Measurements from ENCODE around the gene STK11. TPM values are rescaled to one million over a fixed set of nuclear protein-coding genes. Genes with fewer than 3 reads are reported as not detected.
A peak's percentile ranks its signal among the peaks of the same experiment; 100 is the strongest.
"Not testable (repeated sequence)": the region's sequence is repeated elsewhere in the genome, so short reads cannot be mapped to it uniquely, and the experiment has no call there.

The STK11 gene
- total and polyA plus RNA-seq, 5 donors from 2014 or later = 11.9 to 71.4 (median 22.0) TPM

GRCh38 chr19:1208830-1209229 is 3.3 kb downstream of the STK11 start:
- peak overlapping the region; percentile 44 to 63 (median 54) for H3K4me3 Mint-ChIP-seq
- ATAC-seq (ENCODE audit: low read depth in 2 of 2); H3K27me3 ChIP-seq (ENCODE audit: control insufficient read depth, insufficient read depth, low read length); H3K27me3 Mint-ChIP-seq; H3K4me3 ChIP-seq (ENCODE audit: low read depth, low read length); H3K36me3 ChIP-seq (ENCODE audit: control insufficient read depth, insufficient read depth, low read length); H3K27ac Mint-ChIP-seq; H3K27ac ChIP-seq (ENCODE audit: insufficient read depth, low read length, poor library complexity, severe bottlenecking); DNase-seq; H3K9me3 Mint-ChIP-seq; H3K9me3 ChIP-seq (ENCODE audit: control insufficient read depth in 2 of 2, low read length in 2 of 2); H3K36me3 Mint-ChIP-seq: not testable (repeated sequence)
- H3K4me1 ChIP-seq (ENCODE audit: control insufficient read depth, insufficient read depth, low read length, poor library complexity, severe bottlenecking) = peaks cover 66% of the 10 kb centered on the region
- H3K4me1 Mint-ChIP-seq = peaks cover 3 to 47% (median 12%) of the 10 kb centered on the region in 4 donors

GRCh38 chr19:1210227-1210538 is 4.6 kb downstream of the STK11 start:
- H3K9me3 ChIP-seq (ENCODE audit: control insufficient read depth in 2 of 2, low read length in 2 of 2) = no peaks in the 10 kb centered on the region
- H3K36me3 Mint-ChIP-seq = peaks cover 11% of the 10 kb centered on the region
- H3K4me1 ChIP-seq (ENCODE audit: control insufficient read depth, insufficient read depth, low read length, poor library complexity, severe bottlenecking) = peaks cover 69% of the 10 kb centered on the region
- no peak overlapping the region for H3K27ac ChIP-seq (ENCODE audit: insufficient read depth, low read length, poor library complexity, severe bottlenecking)
- peaks cover 6 to 51% (median 16%) of the 10 kb centered on the region in 4 donors for H3K4me1 Mint-ChIP-seq
- peak overlapping the region in 1 of 3 donors; percentile 88 for H3K27ac Mint-ChIP-seq
- H3K4me3 ChIP-seq (ENCODE audit: low read depth, low read length) = no peak overlapping the region
- no peak for DNase-seq
- H3K27me3 Mint-ChIP-seq = peaks cover 4% of the 10 kb centered on the region
- no peak for ATAC-seq (ENCODE audit: low read depth in 2 of 2)
- H3K36me3 ChIP-seq (ENCODE audit: control insufficient read depth, insufficient read depth, low read length) = peaks cover 3% of the 10 kb centered on the region
- peak overlapping the region in 3 of 4 donors; percentile 50 to 64 (median 58) for H3K4me3 Mint-ChIP-seq
- no peaks in the 10 kb centered on the region for H3K9me3 Mint-ChIP-seq
- H3K27me3 ChIP-seq (ENCODE audit: control insufficient read depth, insufficient read depth, low read length) = no peaks in the 10 kb centered on the region

GRCh38 chr19:1211494-1212234 is 6.1 kb downstream of the STK11 start:
- H3K9me3 ChIP-seq (ENCODE audit: control insufficient read depth in 2 of 2, low read length in 2 of 2) = no peaks in the 10 kb centered on the region
- H3K36me3 ChIP-seq (ENCODE audit: control insufficient read depth, insufficient read depth, low read length) = peaks cover 7% of the 10 kb centered on the region
- H3K4me1 Mint-ChIP-seq = peaks cover 6 to 57% (median 18%) of the 10 kb centered on the region in 4 donors
- ATAC-seq (ENCODE audit: low read depth in 2 of 2) (no peak), DNase-seq (no peak)
- no peak overlapping the region for H3K4me3 ChIP-seq (ENCODE audit: low read depth, low read length)
- no peak overlapping the region for H3K27ac ChIP-seq (ENCODE audit: insufficient read depth, low read length, poor library complexity, severe bottlenecking)
- H3K27me3 Mint-ChIP-seq = peaks cover 4% of the 10 kb centered on the region
- H3K4me3 Mint-ChIP-seq = peak overlapping the region in 2 of 4 donors; percentile 38 to 65
- no peaks in the 10 kb centered on the region for H3K9me3 Mint-ChIP-seq
- peaks cover 64% of the 10 kb centered on the region for H3K4me1 ChIP-seq (ENCODE audit: control insufficient read depth, insufficient read depth, low read length, poor library complexity, severe bottlenecking)
- H3K27me3 ChIP-seq (ENCODE audit: control insufficient read depth, insufficient read depth, low read length) = no peaks in the 10 kb centered on the region
- H3K27ac Mint-ChIP-seq = peak overlapping the region in 1 of 3 donors; percentile 36
- peaks cover 11% of the 10 kb centered on the region for H3K36me3 Mint-ChIP-seq

- peaks cover 44% of the 10 kb centered on the region for H3K4me1 ChIP-seq (ENCODE audit: control insufficient read depth, insufficient read depth, low read length, poor library complexity, severe bottlenecking)
- H3K4me3 Mint-ChIP-seq = peak overlapping the region; percentile 70 to 97 (median 88)
- no peaks in the 10 kb centered on the region for H3K27me3 ChIP-seq (ENCODE audit: control insufficient read depth, insufficient read depth, low read length)
- H3K4me3 ChIP-seq (ENCODE audit: low read depth, low read length) = peak overlapping the region; percentile 59
- DNase-seq = peak; percentile 46 to 82 (median 64)
- H3K27me3 Mint-ChIP-seq = peaks cover 4% of the 10 kb centered on the region
- H3K4me1 Mint-ChIP-seq = peaks cover 6 to 51% (median 16%) of the 10 kb centered on the region in 4 donors
- H3K9me3 ChIP-seq (ENCODE audit: control insufficient read depth in 2 of 2, low read length in 2 of 2) = no peaks in the 10 kb centered on the region
- peaks cover 11% of the 10 kb centered on the region for H3K36me3 Mint-ChIP-seq
- H3K27ac ChIP-seq (ENCODE audit: insufficient read depth, low read length, poor library complexity, severe bottlenecking) = peak overlapping the region; percentile 85
- H3K27ac Mint-ChIP-seq = peak overlapping the region; percentile 99
- H3K36me3 ChIP-seq (ENCODE audit: control insufficient read depth, insufficient read depth, low read length) = peaks cover 7% of the 10 kb centered on the region
- H3K9me3 Mint-ChIP-seq = no peaks in the 10 kb centered on the region
- ATAC-seq (ENCODE audit: low read depth in 2 of 2) = peak; percentile 79 to 81
These were observed 8.1 kb downstream of the STK11 start for GRCh38 chr19:1213391-1214286.

- Mint-ChIP-seq H3K36me3 (peaks cover 11% of the 10 kb centered on the region), H3K9me3 (no peaks in the 10 kb centered on the region), H3K27ac (peak overlapping the region; percentile 99), H3K4me3 (peak overlapping the region; percentile 70 to 97 (median 88)), H3K4me1 (peaks cover 6 to 47% (median 16%) of the 10 kb centered on the region in 4 donors), H3K27me3 (peaks cover 4% of the 10 kb centered on the region)
- Histone ChIP-seq H3K27me3 (ENCODE audit: control insufficient read depth, insufficient read depth, low read length) (no peaks in the 10 kb centered on the region), H3K36me3 (ENCODE audit: control insufficient read depth, insufficient read depth, low read length) (peaks cover 7% of the 10 kb centered on the region), H3K27ac (ENCODE audit: insufficient read depth, low read length, poor library complexity, severe bottlenecking) (peak overlapping the region; percentile 85), H3K4me3 (ENCODE audit: low read depth, low read length) (no peak overlapping the region), H3K4me1 (ENCODE audit: control insufficient read depth, insufficient read depth, low read length, poor library complexity, severe bottlenecking) (peaks cover 37% of the 10 kb centered on the region), H3K9me3 (ENCODE audit: control insufficient read depth in 2 of 2, low read length in 2 of 2) (no peaks in the 10 kb centered on the region)
- ATAC-seq (ENCODE audit: low read depth in 2 of 2) (no peak), DNase-seq (no peak)
These were observed 8.8 kb downstream of the STK11 start for GRCh38 chr19:1214299-1214861.

GRCh38 chr19:1214862-1215731 is 9.5 kb downstream of the STK11 start:
- Mint-ChIP-seq H3K27ac (no peak overlapping the region), H3K4me3 (no peak overlapping the region), H3K36me3 (peaks cover 11% of the 10 kb centered on the region), H3K4me1 (peaks cover 6 to 40% (median 15%) of the 10 kb centered on the region in 4 donors), H3K27me3 (peaks cover 4% of the 10 kb centered on the region), H3K9me3 (no peaks in the 10 kb centered on the region)
- Histone ChIP-seq H3K36me3 (ENCODE audit: control insufficient read depth, insufficient read depth, low read length) (peaks cover 6% of the 10 kb centered on the region), H3K4me3 (ENCODE audit: low read depth, low read length) (no peak overlapping the region), H3K27me3 (ENCODE audit: control insufficient read depth, insufficient read depth, low read length) (no peaks in the 10 kb centered on the region), H3K27ac (ENCODE audit: insufficient read depth, low read length, poor library complexity, severe bottlenecking) (peak overlapping the region; percentile 85), H3K4me1 (ENCODE audit: control insufficient read depth, insufficient read depth, low read length, poor library complexity, severe bottlenecking) (peaks cover 29% of the 10 kb centered on the region), H3K9me3 (ENCODE audit: control insufficient read depth in 2 of 2, low read length in 2 of 2) (no peaks in the 10 kb centered on the region)
- ATAC-seq (ENCODE audit: low read depth in 2 of 2) = no peak
- no peak for DNase-seq

- peaks cover 6 to 30% (median 13%) of the 10 kb centered on the region in 4 donors for H3K4me1 Mint-ChIP-seq
- H3K9me3 Mint-ChIP-seq = no peaks in the 10 kb centered on the region
- peak overlapping the region in 2 of 4 donors; percentile 29 to 65 for H3K4me3 Mint-ChIP-seq
- H3K27me3 Mint-ChIP-seq = peaks cover 4% of the 10 kb centered on the region
- no peaks in the 10 kb centered on the region for H3K27me3 ChIP-seq (ENCODE audit: control insufficient read depth, insufficient read depth, low read length)
- H3K27ac Mint-ChIP-seq = peak overlapping the region in 1 of 3 donors; percentile 38
- no peak overlapping the region for H3K27ac ChIP-seq (ENCODE audit: insufficient read depth, low read length, poor library complexity, severe bottlenecking)
- peaks cover 11% of the 10 kb centered on the region for H3K36me3 ChIP-seq (ENCODE audit: control insufficient read depth, insufficient read depth, low read length)
- no peaks in the 10 kb centered on the region for H3K9me3 ChIP-seq (ENCODE audit: control insufficient read depth in 2 of 2, low read length in 2 of 2)
- ATAC-seq (ENCODE audit: low read depth in 2 of 2) (no peak), DNase-seq (no peak)
- no peak overlapping the region for H3K4me3 ChIP-seq (ENCODE audit: low read depth, low read length)
- H3K36me3 Mint-ChIP-seq = peaks cover 8% of the 10 kb centered on the region
- peaks cover 17% of the 10 kb centered on the region for H3K4me1 ChIP-seq (ENCODE audit: control insufficient read depth, insufficient read depth, low read length, poor library complexity, severe bottlenecking)
These were observed 11.2 kb downstream of the STK11 start for GRCh38 chr19:1216756-1217155.

Measured in CD4-positive, CD25-positive, alpha-beta regulatory T cell (primary cell).